Lung (tissue), 12 donors: ENCODE measurements around the gene CDC45. TPM values are rescaled to one million over a fixed set of nuclear protein-coding genes. Genes with fewer than 3 reads are reported as not detected.
A peak's percentile ranks its signal among the peaks of the same experiment; 100 is the strongest.

Experiments used
- ATAC-seq: fragments of 200-7000 bp; cut with Tn5 transposase; one replicate; pipeline ENCODE4 v1.9.1; 2020; ENCODE audit warnings: moderate number of reproducible peaks; ENCODE audit not compliant: insufficient read depth, low FRiP score
- DNase-seq, 3 donors: peaks; one replicate each; pipeline ENCODE4 v3.0.0-alpha.2; 2013 to 2017
- H3K27ac ChIP-seq, 2 donors: one replicate each; pipeline ENCODE4 v1.5.1; 2013; ENCODE audit warnings: mild to moderate bottlenecking in 2 of 2, moderate library complexity in 2 of 2, control low read depth in 1 of 2, inconsistent platforms in 1 of 2, low read depth in 1 of 2, low read length in 1 of 2
- H3K27me3 ChIP-seq, 3 donors: one replicate each; pipeline ENCODE4 v1.5.1; 2013; ENCODE audit warnings: low read length in 2 of 3; ENCODE audit not compliant: control insufficient read depth in 3 of 3, insufficient read depth in 3 of 3
- H3K36me3 ChIP-seq, 4 donors: one replicate each; pipeline ENCODE4 v1.5.1; 2013; ENCODE audit warnings: low read length in 4 of 4, mild to moderate bottlenecking in 1 of 4, moderate library complexity in 1 of 4; ENCODE audit not compliant: control insufficient read depth in 4 of 4, insufficient read depth in 4 of 4
- H3K4me1 ChIP-seq, 5 donors: one replicate each; pipeline ENCODE4 v1.5.1; 2013; ENCODE audit warnings: low read length in 5 of 5, mild to moderate bottlenecking in 2 of 5, moderate library complexity in 1 of 5; ENCODE audit not compliant: control insufficient read depth in 5 of 5, insufficient read depth in 5 of 5
- H3K4me3 ChIP-seq: one replicate; pipeline ENCODE4 v1.5.1; 2013; ENCODE audit warnings: mild to moderate bottlenecking, control low read depth, moderate library complexity
- H3K9ac ChIP-seq, 2 donors: one replicate each; pipeline ENCODE4 v1.5.1; 2013; ENCODE audit warnings: low read length in 2 of 2, control low read depth in 1 of 2; ENCODE audit not compliant: insufficient read depth in 1 of 2
- H3K9me3 ChIP-seq, 4 donors: one replicate each; pipeline ENCODE4 v1.5.1; 2013; ENCODE audit warnings: low read length in 3 of 4, mild to moderate bottlenecking in 1 of 4, moderate library complexity in 1 of 4; ENCODE audit not compliant: control insufficient read depth in 4 of 4, insufficient read depth in 3 of 4
- WGBS, 2 donors: extraction: QIAGEN DNeasy Blood & Tissue Kit; methylation state at CpG; one replicate each; pipeline ENCODE4 v1.1.7; 2013; 5-methylcytosine and 5-hydroxymethylcytosine counted together
- polyA plus RNA-seq, 2 donors: library from polyadenylated mRNA; stranded (reverse); fragments of 200-250 nt; gene quantifications; one replicate each; pipeline ENCODE4 v1.2.1, GENCODE V29; 2013
- total RNA-seq, 2 donors: library from RNA; depleted of rRNA in 1 of 2; stranded (reverse); fragments of >200 nt in 1 of 2; gene quantifications; one replicate each; pipeline ENCODE4 v1.2.1, GENCODE V29; 2014 to 2021
- TF ChIP-seq, protein P1 (sequence below): IDR thresholded peaks from 2 replicates; pipeline ENCODE4 v1.5.1; 2012; ENCODE audit warnings: mild to moderate bottlenecking; ENCODE audit errors: control extremely low read depth, extremely low read depth
- donor health status: control.
- donor health status: control.
- donor health status: Bipolar disorder and iron deficiency.
- donor health status: healthy.
- donor health status: DM: yes; HTN: yes; CAD: no.

CDC45 gene
- total and polyA plus RNA-seq, 4 donors, result 2.1 to 6.8 (median 3.1) TPM

DNA sequence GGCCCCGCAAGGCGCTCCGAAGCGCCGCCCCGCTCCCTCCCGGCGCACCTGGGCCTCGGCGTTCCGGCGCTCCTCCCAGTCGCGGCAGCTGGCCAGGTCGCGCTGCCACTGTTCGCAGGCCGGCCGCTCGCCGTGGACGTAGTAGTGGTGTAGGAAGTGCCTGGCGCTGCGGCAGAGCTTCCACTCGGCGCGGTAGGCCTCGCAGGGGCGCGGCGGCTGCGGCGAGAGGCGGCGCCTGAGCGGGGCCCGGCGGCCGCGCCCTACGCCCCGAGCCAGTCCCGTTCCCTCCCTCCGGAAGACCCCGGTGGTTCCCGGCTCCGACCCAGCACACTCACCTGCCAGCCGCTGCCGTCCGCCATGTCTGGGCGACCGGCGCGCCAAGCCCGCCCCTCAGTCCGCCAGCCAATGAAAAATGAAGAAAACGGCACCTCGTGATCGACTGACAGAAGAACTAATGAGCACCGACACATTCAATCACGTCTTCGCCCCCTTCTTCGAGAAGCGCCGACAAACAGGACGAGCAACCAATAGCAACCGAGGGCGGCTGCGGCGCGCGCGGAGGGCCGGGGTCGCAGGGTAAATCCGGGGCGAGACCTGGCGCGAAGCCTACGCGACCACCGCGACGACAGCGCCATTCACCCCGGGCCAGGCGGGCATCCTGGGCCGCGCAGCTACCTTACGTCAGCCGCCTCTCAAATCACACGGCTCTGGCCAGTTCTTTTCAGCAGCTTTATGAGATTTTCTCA, 32.2 kb upstream of the CDC45 start, which contains the start of gene C22orf39:
Gene C22orf39 (minus strand): TSS at position 382 of the 746 bp plus-strand sequence. CDS start 23 bp downstream, at position 359.
- H3K36me3 ChIP-seq, result peaks cover 2 to 14% (median 3%) of the 10 kb centered on the region in 4 donors
- peak within 1 kb of the TSS; percentile 96 to 99 for H3K27ac ChIP-seq
- WGBS, 2 donors, result 0 to 1% methylated on average over 73 to 92 of the region's 92 CpGs
- no peaks in the 10 kb centered on the region for H3K9me3 ChIP-seq
- H3K4me3 ChIP-seq, result peak within 1 kb of the TSS; percentile 90
- peak within 1 kb of the TSS; percentile 67 to 77 for H3K9ac ChIP-seq
- H3K4me1 ChIP-seq, result peaks cover 3 to 19% (median 10%) of the 10 kb centered on the region in 5 donors
- TF ChIP-seq, protein P1, sequence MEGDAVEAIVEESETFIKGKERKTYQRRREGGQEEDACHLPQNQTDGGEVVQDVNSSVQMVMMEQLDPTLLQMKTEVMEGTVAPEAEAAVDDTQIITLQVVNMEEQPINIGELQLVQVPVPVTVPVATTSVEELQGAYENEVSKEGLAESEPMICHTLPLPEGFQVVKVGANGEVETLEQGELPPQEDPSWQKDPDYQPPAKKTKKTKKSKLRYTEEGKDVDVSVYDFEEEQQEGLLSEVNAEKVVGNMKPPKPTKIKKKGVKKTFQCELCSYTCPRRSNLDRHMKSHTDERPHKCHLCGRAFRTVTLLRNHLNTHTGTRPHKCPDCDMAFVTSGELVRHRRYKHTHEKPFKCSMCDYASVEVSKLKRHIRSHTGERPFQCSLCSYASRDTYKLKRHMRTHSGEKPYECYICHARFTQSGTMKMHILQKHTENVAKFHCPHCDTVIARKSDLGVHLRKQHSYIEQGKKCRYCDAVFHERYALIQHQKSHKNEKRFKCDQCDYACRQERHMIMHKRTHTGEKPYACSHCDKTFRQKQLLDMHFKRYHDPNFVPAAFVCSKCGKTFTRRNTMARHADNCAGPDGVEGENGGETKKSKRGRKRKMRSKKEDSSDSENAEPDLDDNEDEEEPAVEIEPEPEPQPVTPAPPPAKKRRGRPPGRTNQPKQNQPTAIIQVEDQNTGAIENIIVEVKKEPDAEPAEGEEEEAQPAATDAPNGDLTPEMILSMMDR, result no peak
- no peaks in the 10 kb centered on the region for H3K27me3 ChIP-seq
- DNase-seq (peak; percentile 93 to 96 (median 94)), ATAC-seq (peak; percentile 94)

DNA sequence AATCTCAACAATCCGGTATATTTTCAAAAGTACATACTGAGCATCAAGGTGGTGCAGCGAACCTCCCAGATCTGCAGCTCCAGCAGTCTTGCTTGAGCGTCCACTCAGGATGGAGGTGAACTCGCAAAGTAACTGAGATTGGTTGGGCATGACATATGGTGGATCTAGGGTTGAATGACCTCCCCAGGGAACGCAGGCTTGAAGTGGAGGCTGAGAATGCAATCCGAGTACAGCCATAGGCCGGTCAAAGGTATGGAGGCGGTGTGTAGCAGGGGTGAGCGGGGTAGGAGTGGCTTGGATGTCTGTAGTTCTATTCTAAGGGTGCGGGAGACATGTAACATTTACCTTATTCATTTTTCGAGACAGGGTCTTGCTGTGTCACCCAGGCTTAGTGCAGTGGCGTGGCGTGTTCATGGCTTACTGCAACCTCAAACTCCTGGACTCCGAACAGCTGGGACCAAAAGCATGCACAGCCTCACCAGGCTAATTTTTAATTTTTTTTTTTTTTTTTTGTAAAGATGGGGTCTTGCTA, 31.6 kb upstream of the CDC45 start:
- no peaks in the 10 kb centered on the region for H3K9me3 ChIP-seq
- H3K27me3 ChIP-seq, result no peaks in the 10 kb centered on the region
- DNase-seq (peak; percentile 56 to 64 (median 60)), ATAC-seq (no peak)
- H3K27ac ChIP-seq, result peak overlapping the region; percentile 96 to 99
- H3K36me3 ChIP-seq, result peaks cover 2 to 14% (median 8%) of the 10 kb centered on the region in 4 donors
- WGBS, 2 donors, result 20 to 21% methylated on average over 14 of the region's 14 CpGs
- TF ChIP-seq, protein P1, result no peak
- H3K9ac ChIP-seq, result peak overlapping the region; percentile 63 to 67
- H3K4me3 ChIP-seq, result peak overlapping the region; percentile 90
- peaks cover 3 to 19% (median 10%) of the 10 kb centered on the region in 5 donors for H3K4me1 ChIP-seq

DNA sequence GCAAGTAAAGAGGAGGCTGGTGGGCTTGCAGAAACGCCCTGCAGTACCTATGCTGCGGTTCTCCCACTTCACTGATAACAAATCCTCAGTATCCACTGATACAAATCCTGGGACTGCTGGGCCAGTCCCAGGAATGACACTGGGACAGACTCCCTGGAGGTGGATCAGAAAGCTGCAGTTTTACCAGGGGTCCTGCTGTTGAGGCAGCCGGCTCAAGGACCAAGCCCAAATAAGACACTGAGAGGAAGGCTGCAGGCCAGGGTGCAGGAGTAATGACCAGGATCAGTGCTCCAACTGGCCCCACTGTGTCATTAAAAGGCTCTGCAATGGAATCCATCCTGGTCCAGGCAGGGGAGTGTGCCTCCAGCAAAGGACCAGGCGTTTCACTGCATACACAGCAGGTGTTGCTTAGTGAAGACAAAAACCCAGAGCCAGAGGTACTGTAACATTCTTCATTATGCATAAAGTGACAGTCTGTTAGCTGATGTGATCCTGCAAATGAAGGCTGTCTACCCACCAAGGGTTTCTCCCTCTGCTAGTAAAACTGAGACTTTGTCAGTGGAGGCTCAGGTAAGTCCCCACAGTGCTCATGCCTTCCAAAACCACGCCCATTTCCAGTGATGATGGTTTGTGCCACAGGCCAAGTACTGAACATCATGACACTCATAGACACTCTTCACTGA, 30.8 kb upstream of the CDC45 start:
- TF ChIP-seq, protein P1, result no peak
- H3K4me3 ChIP-seq, result no peak overlapping the region
- H3K27ac ChIP-seq, result no peak overlapping the region
- DNase-seq (no peak), ATAC-seq (no peak)
- 80 to 92% methylated on average over 5 of the region's 5 CpGs for WGBS, 2 donors
- H3K27me3 ChIP-seq, result no peaks in the 10 kb centered on the region
- no peak overlapping the region for H3K9ac ChIP-seq
- H3K36me3 ChIP-seq, result peaks cover 2 to 16% (median 10%) of the 10 kb centered on the region in 4 donors
- no peaks in the 10 kb centered on the region for H3K9me3 ChIP-seq
- peaks cover 3 to 19% (median 10%) of the 10 kb centered on the region in 5 donors for H3K4me1 ChIP-seq
